ES-I3 (cell line): ENCODE data around the gene C4B.
A peak's percentile ranks its signal among the peaks of the same experiment; 100 is the strongest.
"Not testable (repeated sequence)": the region's sequence is repeated elsewhere in the genome, so short reads cannot be mapped to it uniquely, and the experiment has no call there.

Experiments
- H3K36me3 ChIP-seq: 2 replicates; pipeline ENCODE4 v1.6.1; 2013; ENCODE audit warnings: mild to moderate bottlenecking, low read length, control low read depth, moderate library complexity; ENCODE audit not compliant: insufficient read depth
- H3K4me1 ChIP-seq: 2 replicates; pipeline ENCODE4 v1.6.1; 2013; ENCODE audit warnings: mild to moderate bottlenecking, control low read depth, low read length; ENCODE audit not compliant: insufficient read depth
- H3K9ac ChIP-seq: 2 replicates; pipeline ENCODE4 v1.6.1; 2013; ENCODE audit warnings: low read depth, mild to moderate bottlenecking, low read length, moderate library complexity
- H3K9me3 ChIP-seq: 2 replicates; pipeline ENCODE4 v1.6.1; 2013; ENCODE audit warnings: mild to moderate bottlenecking, low read length, moderate library complexity; ENCODE audit not compliant: control insufficient read depth, insufficient read depth

C4B gene

GRCh38 chr6:32014547-32014946 is at the start of gene C4B:
Gene C4B (plus strand): TSS chr6:32014795. CDS start chr6:32014846, 51 bp downstream.
- not testable (repeated sequence) for H3K9ac ChIP-seq, H3K4me1 ChIP-seq, H3K9me3 ChIP-seq, H3K36me3 ChIP-seq

GRCh38 chr6:31965700-31966099 is 48.9 kb upstream of the C4B start:
- Histone ChIP-seq H3K9ac (no peak overlapping the region), H3K36me3 (peaks cover 15% of the 10 kb centered on the region), H3K9me3 (no peaks in the 10 kb centered on the region), H3K4me1 (no peaks in the 10 kb centered on the region)

- H3K9me3 ChIP-seq, result no peaks in the 10 kb centered on the region
- H3K4me1 ChIP-seq, result no peaks in the 10 kb centered on the region; the same call in 1 of the 2 replicates
- peaks cover 15% of the 10 kb centered on the region for H3K36me3 ChIP-seq
- H3K9ac ChIP-seq, result no peak overlapping the region
These were observed 48.1 kb upstream of the C4B start for GRCh38 chr6:31966506-31966905.

GRCh38 chr6:31966997-31967925 is 47.3 kb upstream of the C4B start:
- Histone ChIP-seq H3K4me1 (no peaks in the 10 kb centered on the region; the same call in 1 of the 2 replicates), H3K9me3 (no peaks in the 10 kb centered on the region), H3K36me3 (peaks cover 15% of the 10 kb centered on the region), H3K9ac (no peak overlapping the region)

- Histone ChIP-seq H3K9ac (no peak overlapping the region), H3K36me3 (peaks cover 15% of the 10 kb centered on the region), H3K4me1 (peaks cover under 1% of the 10 kb centered on the region; the same call in 1 of the 2 replicates), H3K9me3 (no peaks in the 10 kb centered on the region)
These were observed 46.7 kb upstream of the C4B start for GRCh38 chr6:31967926-31968320.

GRCh38 chr6:31968326-31968725 is 46.3 kb upstream of the C4B start:
- no peaks in the 10 kb centered on the region for H3K9me3 ChIP-seq
- H3K36me3 ChIP-seq, result peaks cover 15% of the 10 kb centered on the region
- H3K9ac ChIP-seq, result no peak overlapping the region
- peaks cover 4% of the 10 kb centered on the region; the same call in 1 of the 2 replicates for H3K4me1 ChIP-seq

- peaks cover 5% of the 10 kb centered on the region; the same call in 1 of the 2 replicates for H3K4me1 ChIP-seq
- peaks cover 10% of the 10 kb centered on the region for H3K36me3 ChIP-seq
- no peak overlapping the region for H3K9ac ChIP-seq
- no peaks in the 10 kb centered on the region for H3K9me3 ChIP-seq
These were observed 45.5 kb upstream of the C4B start for GRCh38 chr6:31968791-31969711.

- peaks cover 5% of the 10 kb centered on the region; the same call in 1 of the 2 replicates for H3K4me1 ChIP-seq
- no peak overlapping the region for H3K9ac ChIP-seq
- peaks cover 8% of the 10 kb centered on the region for H3K36me3 ChIP-seq
- H3K9me3 ChIP-seq, result no peaks in the 10 kb centered on the region; the same call in 1 of the 2 replicates
These were observed 44.6 kb upstream of the C4B start for GRCh38 chr6:31969712-31970603.

- H3K9me3 ChIP-seq, result no peaks in the 10 kb centered on the region; the same call in 1 of the 2 replicates
- peaks cover 5% of the 10 kb centered on the region; the same call in 1 of the 2 replicates for H3K4me1 ChIP-seq
- peak overlapping the region; percentile 69; the same call in 1 of the 2 replicates for H3K9ac ChIP-seq
- H3K36me3 ChIP-seq, result peaks cover 8% of the 10 kb centered on the region
These were observed 43.9 kb upstream of the C4B start for GRCh38 chr6:31970604-31971271.

- Histone ChIP-seq H3K36me3 (peaks cover 8% of the 10 kb centered on the region), H3K9me3 (no peaks in the 10 kb centered on the region; the same call in 1 of the 2 replicates), H3K4me1 (peaks cover 5% of the 10 kb centered on the region; the same call in 1 of the 2 replicates), H3K9ac (peak overlapping the region; percentile 69)
These were observed 43.2 kb upstream of the C4B start for GRCh38 chr6:31971279-31971992.

GRCh38 chr6:31971993-31972708 is 42.4 kb upstream of the C4B start, which contains the start of gene DXO:
Gene DXO (minus strand): TSS chr6:31972138. CDS start chr6:31971675, 463 bp downstream.
- H3K9ac ChIP-seq, result peak within 1 kb of the TSS; percentile 69
- peaks cover 8% of the 10 kb centered on the region for H3K36me3 ChIP-seq
- peaks cover 5% of the 10 kb centered on the region; the same call in 1 of the 2 replicates for H3K4me1 ChIP-seq
- H3K9me3 ChIP-seq, result no peaks in the 10 kb centered on the region; the same call in 1 of the 2 replicates
